ENCODE measurements around the gene SCML2.

- TF ChIP-seq EP300 (IDR thresholded peaks at IDR 0.05) (no peak), CTCF (IDR thresholded peaks at IDR 0.05) (no peak)
Observed at GRCh38 chrX:18291006-18291545, 63.4 kb downstream of the SCML2 start.
